NCI-H2196 treated with DMSO at 0.1 percent for 48 hours (cell line): ENCODE measurements around the gene ASB15.

Source experiments
- DNase-seq: peaks from one replicate; lab custom pipeline; 2025; ENCODE audit not compliant: unreplicated experiment; lab: John Stamatoyannopoulos, UW

Gene ASB15

DNA sequence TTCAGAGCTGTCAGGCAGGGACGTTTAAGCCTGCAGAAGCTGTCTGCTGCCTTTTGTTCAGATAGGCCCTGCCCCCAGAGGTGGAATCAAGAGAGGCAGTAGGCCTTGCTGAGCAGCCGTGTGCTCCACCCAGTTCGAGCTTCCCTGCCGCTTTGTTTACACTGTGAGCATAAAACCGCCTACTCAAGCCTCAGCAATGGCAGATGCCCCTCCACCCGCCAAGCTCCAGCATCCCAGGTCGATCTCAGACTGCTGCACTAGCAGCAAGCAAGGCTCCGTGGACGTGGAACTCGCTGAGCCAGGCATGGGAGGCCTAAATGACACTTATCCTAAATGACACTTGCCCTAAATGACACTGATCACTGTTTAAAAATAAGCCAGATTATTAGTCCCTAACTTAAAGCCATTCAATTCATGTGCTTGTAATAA, 6.8 kb upstream of the ASB15 start:
- DNase-seq: no peak

DNA sequence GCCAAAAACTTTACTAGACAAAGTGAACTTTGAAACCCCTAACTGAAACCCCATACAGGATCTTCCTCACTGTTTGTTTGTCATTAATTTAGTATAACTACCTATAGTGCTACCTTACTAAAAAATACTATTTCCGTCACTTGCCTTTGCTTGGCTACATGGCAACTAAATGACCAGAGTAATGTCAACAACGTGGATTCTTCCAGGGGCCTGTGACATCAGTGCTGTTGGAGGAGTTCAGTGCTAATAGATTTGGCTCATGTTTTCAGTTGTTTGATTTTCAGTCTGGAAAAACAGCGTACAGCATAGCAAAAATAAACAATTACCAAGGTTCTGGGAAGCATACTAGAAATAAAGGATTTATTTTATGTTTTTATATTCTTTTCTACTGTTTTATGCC, 3.0 kb upstream of the ASB15 start:
- DNase-seq: no peak

DNA sequence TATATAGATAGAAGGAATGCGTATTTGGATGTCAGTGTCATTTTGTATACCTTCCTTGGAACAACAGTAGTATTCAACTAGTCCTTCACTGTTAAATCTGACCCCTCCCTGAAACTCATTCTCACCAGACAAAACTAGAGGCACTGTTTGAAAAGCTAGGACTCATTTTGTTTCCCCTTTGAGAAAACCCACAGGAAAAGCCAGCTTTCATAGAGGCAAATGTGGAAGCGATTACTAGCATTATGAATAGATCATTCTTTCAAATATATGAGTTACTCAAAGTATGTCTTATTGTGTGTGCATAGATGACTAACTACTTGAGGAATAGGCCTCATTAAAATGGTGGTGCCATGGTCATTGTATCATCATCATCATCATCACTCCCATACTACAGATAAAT, 1.9 kb upstream of the ASB15 start:
- DNase-seq: no peak

DNA sequence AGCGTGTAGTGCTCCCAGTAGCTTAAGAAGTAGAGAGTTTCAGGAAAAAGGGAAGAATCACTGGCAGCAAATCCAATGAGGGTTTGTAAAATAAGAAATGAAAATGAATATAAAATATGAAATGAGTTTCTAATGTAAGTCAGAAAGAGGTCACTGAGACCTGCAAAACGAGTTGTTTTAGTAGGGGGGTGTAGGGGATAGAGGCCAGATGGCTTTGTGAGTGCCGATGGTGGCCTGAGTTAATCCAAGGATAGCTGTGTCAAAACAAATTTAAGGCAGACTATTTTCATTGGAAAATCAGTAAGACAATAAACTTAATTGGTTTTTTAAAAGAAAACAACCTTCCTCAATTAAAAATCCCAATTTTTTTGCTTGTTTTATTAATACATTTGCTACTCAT, 745 bp upstream of the ASB15 start:
- DNase-seq: no peak

DNA sequence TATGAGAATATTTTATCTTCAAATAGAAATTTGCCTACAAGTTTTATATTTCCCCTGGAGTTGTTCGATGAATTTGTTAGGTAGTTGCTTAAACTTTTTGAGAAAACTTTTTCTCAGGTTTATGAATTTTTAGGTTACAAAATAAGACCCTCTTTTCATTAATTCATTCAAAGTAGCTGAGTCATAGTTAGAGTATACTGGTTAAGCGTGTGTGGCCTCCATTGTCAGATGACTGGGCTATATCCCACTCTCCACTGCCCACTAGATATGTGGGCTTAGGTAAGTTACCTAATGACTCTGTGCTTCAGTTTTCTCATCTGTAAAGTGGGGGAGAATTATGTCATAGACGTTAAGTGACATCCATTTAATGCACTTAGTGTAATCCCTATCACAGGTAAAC, 1.0 kb downstream of the ASB15 start:
- DNase-seq: no peak

DNA sequence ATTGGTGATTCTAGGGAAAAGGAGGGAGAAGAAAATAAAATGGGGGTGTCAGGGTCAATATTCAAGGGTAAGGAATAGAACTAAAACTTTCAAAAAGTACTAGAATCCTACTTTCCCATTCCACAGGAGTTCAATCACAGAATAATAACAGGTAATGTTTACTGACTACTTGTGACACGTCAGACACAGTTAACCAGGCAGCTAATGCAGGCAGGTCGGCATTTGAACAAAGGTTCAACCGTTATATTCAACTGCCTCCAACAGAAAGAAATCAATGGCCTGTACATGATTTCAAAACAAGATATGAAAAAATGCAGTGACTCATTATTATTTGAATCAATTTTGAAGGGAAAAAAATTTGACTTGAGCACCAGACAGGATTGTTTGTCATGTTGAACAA, 3.1 kb downstream of the ASB15 start:
- no peak for DNase-seq

DNA sequence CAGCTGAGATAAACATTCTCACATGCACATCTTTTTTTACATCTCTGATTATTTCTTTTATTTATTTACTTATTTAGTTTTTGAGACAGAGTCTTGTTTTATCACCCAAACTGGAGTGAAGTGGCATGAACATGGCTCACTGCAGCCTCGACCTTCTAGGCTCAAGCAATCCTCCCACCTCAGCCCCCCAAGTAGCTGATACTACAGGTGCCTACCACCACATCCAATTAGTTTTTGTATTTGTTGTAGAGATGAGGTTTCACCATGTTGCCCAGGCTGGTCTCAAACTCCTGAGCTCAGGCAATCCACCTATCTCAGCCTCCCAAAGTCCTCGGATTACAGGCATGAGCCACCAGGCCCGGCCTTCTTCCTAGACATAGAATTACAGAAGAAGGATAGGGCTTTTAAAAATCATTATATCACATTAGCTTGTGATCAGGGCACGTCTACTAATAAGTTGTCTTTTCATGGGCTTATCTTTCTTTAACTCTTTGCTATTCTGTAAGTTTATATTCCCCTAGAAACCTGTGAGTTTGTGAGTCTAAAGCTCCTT, 5.9 kb downstream of the ASB15 start:
- no peak for DNase-seq

DNA sequence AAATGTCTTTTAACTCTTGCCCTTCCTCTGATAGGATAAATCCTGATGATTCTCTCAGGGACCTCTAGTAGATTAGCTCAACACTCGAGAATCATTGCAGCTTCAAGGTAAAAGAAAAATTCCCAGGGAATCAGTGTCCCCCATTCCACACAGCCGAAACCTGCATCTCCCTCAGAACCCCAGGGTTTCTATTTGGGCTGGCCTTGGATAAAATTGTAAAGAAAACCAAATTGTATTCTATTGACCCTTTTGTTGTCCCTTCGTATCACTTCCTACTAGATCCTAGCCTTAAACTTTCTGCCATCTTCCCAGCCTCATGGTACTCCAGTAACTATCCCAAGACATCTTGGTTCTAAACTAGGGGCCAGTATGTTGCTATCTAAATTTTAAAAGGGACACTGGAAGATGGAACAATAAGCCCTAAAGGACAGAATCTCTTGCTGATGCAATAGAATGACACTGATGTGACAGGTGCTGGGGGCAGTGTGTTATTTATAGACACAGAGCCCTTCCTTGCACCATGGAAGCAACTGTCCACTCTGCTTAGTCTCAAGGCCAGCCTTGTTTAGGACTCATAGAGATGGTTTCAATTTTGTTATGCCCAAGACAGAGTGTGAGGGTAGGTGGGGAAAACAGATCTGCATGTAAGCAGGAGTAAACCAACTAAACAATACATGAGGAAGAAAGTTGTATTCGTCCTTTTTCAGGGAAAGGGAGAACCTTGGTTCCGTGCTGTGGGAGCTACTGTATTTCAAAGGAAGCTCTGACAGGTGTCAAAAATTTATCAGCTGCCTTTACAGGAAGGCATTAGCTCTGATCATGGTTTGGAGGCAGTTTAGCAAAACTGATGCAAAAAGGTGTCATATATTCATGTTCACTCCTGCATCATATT, 7.6 kb downstream of the ASB15 start:
- no peak for DNase-seq

DNA sequence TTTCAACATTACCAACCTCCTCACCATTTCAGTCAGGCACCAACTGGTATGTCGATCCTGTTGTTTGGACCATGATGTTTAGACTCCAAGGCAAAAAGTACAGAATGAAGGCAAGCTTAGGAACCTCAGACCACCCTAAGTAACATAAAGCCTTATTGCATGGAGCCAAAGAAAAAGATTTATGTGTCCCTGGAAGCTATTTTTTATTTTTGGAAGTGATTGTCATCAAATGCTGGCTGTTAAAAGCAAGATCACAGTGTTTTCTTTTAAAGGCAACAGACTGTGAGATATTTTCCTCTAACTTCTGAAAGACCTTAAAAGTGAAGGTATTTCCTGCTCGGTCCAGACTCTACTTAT, 8.2 kb downstream of the ASB15 start:
- no peak for DNase-seq

DNA sequence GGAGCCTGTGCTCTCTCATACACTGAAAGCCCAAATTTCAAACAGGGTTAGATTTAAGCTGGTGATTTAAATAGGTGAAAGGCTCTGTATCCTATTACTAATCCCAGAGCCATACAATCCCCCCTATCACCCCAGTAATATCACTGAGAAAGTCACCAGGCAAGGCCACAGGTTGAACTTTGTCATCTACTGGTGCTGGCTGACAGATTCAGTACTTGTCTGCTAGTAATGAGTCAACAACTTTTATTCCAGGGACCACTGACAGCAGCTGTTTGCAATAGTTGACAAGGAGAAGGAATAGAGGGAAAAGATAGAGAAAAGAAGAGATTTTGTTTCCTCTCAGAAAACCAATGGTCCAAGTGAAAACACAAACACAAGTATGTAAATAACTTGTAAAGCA, 10.4 kb downstream of the ASB15 start:
- DNase-seq: no peak

DNA sequence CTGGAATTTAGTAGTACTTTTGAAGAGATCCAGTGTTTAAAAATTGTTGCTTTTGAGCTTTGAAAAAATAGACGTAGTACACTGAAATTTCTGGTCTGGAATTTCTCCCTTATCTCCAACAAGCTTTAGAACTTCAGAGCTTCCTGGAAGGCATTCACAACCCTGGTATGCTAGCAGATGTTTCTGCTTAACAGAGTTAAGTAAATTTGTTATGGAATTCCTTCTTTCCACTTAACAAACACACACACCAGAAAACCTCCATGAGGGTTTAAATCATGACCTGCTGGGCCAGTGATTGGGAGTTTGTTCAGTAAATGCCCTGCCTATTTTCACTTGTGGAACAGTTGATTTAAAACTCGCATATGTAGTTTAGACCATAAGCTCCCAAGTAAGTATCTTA, 13.7 kb downstream of the ASB15 start:
- DNase-seq: no peak

DNA sequence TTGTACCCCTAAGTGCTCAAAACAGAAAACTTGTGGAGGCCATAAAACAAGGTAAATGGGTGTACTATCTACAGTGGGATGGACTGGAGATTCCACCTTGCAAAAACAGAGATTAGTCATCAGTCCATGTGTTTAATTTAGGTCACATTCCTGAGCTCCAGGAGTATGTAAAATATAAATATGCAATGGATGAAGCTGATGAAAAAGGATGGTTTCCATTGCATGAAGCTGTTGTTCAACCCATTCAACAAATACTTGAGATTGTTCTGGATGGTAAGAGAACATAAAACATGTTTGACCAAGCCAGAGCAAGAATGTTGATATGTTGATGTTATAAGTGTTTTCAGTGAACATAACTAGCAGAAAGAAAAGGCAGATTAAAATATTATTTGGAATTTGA, 14.6 kb downstream of the ASB15 start:
- no peak for DNase-seq

DNA sequence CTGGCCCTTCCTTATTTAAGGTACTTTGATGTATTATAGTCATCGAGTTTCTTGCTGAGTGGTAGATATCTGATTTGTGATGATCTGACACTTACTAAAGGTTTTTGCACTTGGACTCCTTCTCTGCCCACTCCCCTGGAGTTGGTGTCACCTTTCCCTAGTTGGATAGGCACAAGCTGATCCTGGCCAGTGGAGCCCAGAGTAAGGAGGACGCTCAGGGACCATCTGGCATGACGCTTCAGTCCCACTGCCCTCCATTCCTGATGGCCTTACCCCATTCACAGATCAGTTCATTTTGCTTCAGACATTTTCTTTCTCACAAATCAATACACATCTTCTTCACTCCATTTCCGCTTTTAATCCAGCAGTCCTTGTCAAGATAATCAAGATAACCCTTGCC, 20.1 kb downstream of the ASB15 start:
- DNase-seq: no peak

DNA sequence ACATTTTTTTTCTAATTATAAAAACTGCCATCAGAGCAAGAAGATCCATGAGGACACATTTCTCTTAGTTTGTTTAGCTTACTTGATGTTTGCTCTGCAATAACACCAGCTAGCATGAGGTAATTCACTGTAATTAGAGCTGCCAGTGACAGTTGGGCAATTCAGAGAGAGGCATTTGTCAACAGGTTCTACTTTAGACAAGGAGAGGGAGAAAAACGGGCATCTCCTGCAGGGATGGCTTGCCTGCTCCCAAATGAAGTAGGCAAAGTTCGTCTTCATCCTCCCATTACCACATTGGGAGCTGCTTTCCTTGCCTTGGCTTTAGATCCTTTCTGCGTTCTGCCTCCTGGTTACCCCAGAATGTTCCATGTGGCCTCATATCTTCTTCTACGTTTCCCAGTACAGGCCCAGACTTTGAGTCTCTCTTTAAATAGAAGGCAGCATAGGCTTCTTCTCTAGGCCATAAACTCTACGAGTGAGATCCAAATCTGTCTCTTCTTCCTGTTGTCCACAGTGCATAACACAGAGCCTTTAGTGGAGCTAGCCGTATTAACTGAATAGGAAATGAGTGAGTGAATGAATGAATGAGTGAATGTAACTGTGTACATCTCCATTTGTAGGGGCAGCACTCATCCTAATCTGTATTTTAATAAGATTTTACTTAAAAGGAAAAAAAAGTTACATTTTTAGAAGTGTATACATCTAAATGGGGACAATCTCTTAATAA, 21.2 kb downstream of the ASB15 start:
- peak; percentile 40 for DNase-seq

DNA sequence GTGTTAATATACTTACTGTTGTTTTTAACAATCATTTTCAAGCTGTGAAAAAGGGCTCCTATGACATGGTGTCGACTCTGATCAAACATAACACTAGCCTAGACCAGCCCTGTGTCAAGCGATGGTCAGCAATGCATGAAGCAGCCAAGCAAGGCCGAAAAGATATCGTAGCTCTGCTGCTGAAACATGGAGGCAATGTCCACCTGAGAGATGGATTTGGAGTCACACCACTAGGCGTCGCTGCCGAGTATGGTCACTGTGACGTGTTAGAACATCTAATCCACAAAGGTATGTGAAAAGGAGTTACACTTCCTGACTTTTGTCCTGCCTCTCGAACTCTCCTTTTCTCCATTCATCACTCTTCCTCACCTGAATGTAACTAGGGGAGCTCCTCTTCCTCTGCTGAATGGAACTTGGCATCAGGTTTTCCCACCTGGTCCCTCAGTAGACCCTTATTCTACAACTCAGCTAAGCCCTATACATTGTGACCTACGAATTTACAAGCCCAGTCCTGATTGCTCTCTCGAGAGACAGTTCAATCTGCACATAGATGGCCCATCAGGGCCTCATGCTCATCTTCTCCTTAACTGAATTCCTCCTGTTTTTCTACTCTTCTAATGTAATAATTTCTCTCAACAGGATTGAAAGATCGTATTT, 23.0 kb downstream of the ASB15 start:
- DNase-seq: no peak

DNA sequence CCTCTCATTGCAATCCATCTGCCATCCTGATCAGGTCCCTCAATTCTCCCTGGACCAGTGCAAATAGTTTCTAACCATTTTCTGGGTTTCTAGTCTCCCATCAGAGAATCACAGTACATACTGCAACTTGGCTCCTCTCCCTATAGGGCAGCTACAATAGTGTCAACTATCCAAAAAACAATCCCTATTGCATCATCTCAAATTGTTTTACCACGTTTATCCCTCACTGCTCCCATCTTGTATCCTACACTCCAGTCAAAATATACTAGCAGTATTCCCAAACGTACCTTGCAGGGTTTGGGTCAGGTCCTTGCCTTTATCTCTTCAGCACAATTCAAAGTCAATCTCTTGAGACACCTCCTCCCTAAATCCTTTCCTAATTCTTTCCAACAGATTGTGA, 23.6 kb downstream of the ASB15 start:
- no peak for DNase-seq

DNA sequence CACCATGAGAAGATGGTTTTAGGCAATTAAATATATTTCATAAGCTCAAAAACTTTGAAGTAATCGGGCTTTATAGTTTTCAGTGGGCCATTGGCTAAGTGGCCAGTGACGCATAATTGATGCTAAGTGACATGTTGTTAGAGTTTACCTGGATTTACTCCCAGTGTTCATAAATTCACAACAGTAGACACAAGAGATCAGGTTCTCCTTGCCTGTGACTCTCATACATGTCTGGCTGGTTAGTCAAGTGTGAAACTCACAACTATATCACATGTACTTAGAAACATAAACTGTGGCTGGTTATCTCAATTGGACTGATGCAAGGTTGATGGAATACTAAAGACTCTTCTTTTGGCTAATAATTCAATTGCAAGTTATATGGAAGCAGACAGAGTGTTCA, 26.2 kb downstream of the ASB15 start:
- DNase-seq: no peak

DNA sequence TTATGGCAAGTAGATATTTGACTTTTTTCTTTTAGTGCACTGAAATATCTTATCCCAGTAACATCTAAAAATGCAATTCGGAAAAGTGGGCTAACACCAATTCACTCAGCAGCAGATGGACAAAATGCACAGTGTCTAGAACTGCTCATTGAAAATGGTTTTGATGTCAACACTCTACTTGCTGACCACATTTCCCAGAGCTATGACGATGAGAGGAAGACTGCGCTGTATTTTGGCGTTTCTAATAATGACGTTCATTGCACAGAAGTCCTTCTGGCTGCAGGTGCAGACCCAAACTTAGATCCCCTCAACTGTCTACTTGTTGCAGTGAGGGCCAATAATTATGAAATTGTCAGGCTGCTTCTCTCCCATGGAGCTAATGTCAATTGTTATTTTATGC, 27.2 kb downstream of the ASB15 start:
- DNase-seq: no peak

DNA sequence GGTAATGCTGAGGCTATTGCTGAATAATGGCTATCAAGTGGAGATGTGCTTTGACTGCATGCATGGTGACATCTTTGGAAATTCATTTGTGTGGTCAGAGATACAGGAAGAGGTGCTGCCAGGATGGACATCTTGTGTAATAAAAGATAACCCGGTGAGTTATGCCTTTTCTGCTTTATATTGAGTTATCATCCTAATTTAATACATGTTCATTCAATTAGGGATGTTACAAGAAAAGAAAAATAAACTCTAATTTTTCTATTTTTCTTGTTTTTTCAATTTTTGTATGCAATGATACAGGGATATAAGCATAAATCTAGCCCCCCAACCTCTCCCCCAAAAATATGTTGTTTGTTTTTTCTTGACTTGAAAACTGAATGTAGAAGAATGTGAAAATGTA, 27.7 kb downstream of the ASB15 start:
- DNase-seq: no peak

DNA sequence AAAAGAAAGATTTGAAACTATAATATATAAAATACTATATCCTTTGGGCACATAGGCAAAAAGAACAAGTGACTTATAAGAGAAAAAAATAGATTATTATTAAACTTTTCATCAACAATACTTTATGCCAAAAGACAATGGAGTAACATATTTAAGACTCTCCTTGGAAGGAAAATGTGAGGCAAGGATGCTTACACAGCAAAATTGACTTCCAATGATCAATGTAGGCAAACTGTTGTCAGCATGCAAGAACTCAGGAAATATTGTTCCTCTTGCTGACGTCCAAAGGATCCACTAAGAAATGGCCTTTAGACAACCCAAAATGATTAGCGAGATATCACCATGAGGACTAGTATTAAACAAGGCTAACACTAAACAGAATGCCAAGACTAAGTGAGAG, 31.2 kb downstream of the ASB15 start:
- no peak for DNase-seq

DNA sequence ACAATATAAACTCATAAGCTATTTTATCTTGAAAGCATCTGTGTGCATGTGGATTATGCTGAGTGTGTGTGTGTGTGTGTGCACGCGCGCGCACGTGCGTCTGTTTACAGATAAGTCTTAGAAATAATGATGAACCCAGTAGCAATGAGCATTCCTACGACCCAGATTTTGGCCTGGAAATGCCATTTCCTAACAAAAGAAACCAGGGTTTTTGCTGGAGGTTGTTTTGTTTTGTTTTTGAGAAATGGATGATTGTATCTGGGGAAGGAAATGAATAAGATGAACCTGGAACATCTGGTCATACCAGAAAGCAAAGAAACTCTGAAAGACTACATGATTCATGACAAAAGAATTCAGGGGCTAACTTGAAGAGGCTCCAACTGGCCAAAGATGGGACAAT, 31.9 kb downstream of the ASB15 start:
- no peak for DNase-seq
